ENCODE measurements around the gene PSME2. TPM values are rescaled to one million over a fixed set of nuclear protein-coding genes. Genes with fewer than 3 reads are reported as not detected.

Gene PSME2
- total and polyA plus RNA-seq, 2 of the 13 experiments (the other 11 are each of a cell fraction or from before 2014, with no cell fraction given): 332 to 716 TPM

- TF ChIP-seq, protein P1, sequence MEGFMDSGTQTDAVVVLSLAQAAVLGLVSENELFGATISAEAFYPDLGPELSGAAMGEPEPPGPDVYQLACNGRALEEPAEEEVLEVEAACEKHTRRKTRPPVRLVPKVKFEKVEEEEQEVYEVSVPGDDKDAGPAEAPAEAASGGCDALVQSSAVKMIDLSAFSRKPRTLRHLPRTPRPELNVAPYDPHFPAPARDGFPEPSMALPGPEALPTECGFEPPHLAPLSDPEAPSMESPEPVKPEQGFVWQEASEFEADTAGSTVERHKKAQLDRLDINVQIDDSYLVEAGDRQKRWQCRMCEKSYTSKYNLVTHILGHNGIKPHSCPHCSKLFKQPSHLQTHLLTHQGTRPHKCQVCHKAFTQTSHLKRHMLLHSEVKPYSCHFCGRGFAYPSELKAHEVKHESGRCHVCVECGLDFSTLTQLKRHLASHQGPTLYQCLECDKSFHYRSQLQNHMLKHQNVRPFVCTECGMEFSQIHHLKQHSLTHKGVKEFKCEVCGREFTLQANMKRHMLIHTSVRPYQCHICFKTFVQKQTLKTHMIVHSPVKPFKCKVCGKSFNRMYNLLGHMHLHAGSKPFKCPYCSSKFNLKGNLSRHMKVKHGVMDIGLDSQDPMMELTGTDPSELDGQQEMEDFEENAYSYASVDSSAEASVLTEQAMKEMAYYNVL (CRISPR knock-in tag; IDR thresholded peaks at IDR 0.05; ENCODE audit: borderline replicate concordance): peak; percentile 76; the same call in 1 of the 2 replicates
- peak; percentile 38; the same call in 1 of the 2 replicates for TF ChIP-seq ELF4 (CRISPR knock-in tag; IDR thresholded peaks at IDR 0.05; ENCODE audit: borderline replicate concordance)
- TF ChIP-seq ZNF747 (CRISPR knock-in tag; IDR thresholded peaks at IDR 0.05; ENCODE audit: borderline replicate concordance): peak; percentile 99
- peak; percentile 95 for TF ChIP-seq GFI1 (CRISPR knock-in tag; IDR thresholded peaks at IDR 0.05; ENCODE audit: borderline replicate concordance)
- TF ChIP-seq NFE2L2 (IDR thresholded peaks at IDR 0.05; ENCODE audit: low read length): peak; percentile 11; the same call in 1 of the 2 replicates
- TF ChIP-seq MAF1 (CRISPR knock-in tag; IDR thresholded peaks at IDR 0.05; ENCODE audit: borderline replicate concordance): peak; percentile 89; the same call in 1 of the 2 replicates
- TF ChIP-seq ZNF354B (CRISPR knock-in tag; IDR thresholded peaks at IDR 0.05): 0 out of 2 replicates have a peak, but pooled peaks have one; percentile 78
- TF ChIP-seq ZC3H4 (CRISPR knock-in tag; IDR thresholded peaks at IDR 0.05; ENCODE audit: borderline replicate concordance): peak; percentile 89
- TF ChIP-seq BCL6 (CRISPR knock-in tag; IDR thresholded peaks at IDR 0.05): peak; percentile 92
- TF ChIP-seq HOXA9 (CRISPR knock-in tag; IDR thresholded peaks at IDR 0.05; ENCODE audit: borderline replicate concordance): no peak
- TF ChIP-seq ZSCAN29 (CRISPR knock-in tag; conservative IDR thresholded peaks at IDR 0.05): no peak
- TF ChIP-seq HNRNPL (IDR thresholded peaks at IDR 0.05; ENCODE audit: low read depth, low read length): peak; percentile 92
- peak; percentile 91 for TF ChIP-seq DRAP1 (CRISPR knock-in tag; IDR thresholded peaks at IDR 0.05)
- no peak for TF ChIP-seq ZNF282 (IDR thresholded peaks at IDR 0.05; ENCODE audit: partially characterized antibody)
- peak; percentile 100 for TF ChIP-seq IRF2 (CRISPR knock-in tag; IDR thresholded peaks at IDR 0.05)
- peak; percentile 91 for TF ChIP-seq AGO1 (IDR thresholded peaks at IDR 0.05; ENCODE audit: low read depth, low read length, poor library complexity, severe bottlenecking)
- TF ChIP-seq ZNF207 (IDR thresholded peaks at IDR 0.05; ENCODE audit: borderline replicate concordance): peak; percentile 78; the same call in 1 of the 2 replicates
- TF ChIP-seq, protein P2, sequence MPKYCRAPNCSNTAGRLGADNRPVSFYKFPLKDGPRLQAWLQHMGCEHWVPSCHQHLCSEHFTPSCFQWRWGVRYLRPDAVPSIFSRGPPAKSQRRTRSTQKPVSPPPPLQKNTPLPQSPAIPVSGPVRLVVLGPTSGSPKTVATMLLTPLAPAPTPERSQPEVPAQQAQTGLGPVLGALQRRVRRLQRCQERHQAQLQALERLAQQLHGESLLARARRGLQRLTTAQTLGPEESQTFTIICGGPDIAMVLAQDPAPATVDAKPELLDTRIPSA (CRISPR knock-in tag; IDR thresholded peaks at IDR 0.05; ENCODE audit: borderline replicate concordance): no peak
- TF ChIP-seq YEATS4 (CRISPR knock-in tag; IDR thresholded peaks at IDR 0.05; ENCODE audit: borderline replicate concordance): peak; percentile 94
- no peak for TF ChIP-seq ZFP36 (IDR thresholded peaks at IDR 0.05; ENCODE audit: borderline replicate concordance, low read depth, low read length, partially characterized antibody)
- TF ChIP-seq ZNF205 (CRISPR knock-in tag; IDR thresholded peaks at IDR 0.05): peak; percentile 95
- TF ChIP-seq ZNF121 (CRISPR knock-in tag; IDR thresholded peaks at IDR 0.05): peak; percentile 85
- peak; percentile 84 for TF ChIP-seq ZFX (CRISPR knock-in tag; IDR thresholded peaks at IDR 0.05; ENCODE audit: low read depth)
- no peak for TF ChIP-seq FLYWCH1 (CRISPR knock-in tag; IDR thresholded peaks at IDR 0.05)
- TF ChIP-seq ZNF350 (CRISPR knock-in tag; IDR thresholded peaks at IDR 0.05; ENCODE audit: borderline replicate concordance, low read depth): peak; percentile 100
- peak; percentile 89 for TF ChIP-seq ZNF546 (CRISPR knock-in tag; conservative IDR thresholded peaks at IDR 0.05)
- no peak; the same call in 1 of the 2 replicates for TF ChIP-seq ZNF616 (CRISPR knock-in tag; IDR thresholded peaks at IDR 0.05; ENCODE audit: low read depth)
These were observed 14.7 kb upstream of the PSME2 start, which contains the start of gene IRF9 (continued) for GRCh38 chr14:24160850-24161804.
